Pulmonary artery endothelial cell (primary cell): ENCODE results near the gene PEMT. TPM values are rescaled to one million over a fixed set of nuclear protein-coding genes. Genes with fewer than 3 reads are reported as not detected.
A peak's percentile ranks its signal among the peaks of the same experiment; 100 is the strongest.

ENCODE experiments used
- DNase-seq: peaks from one replicate; pipeline ENCODE4 v3.0.0-alpha.2; 2011; ENCODE audit warnings: low read depth, low spot score
- total RNA-seq: library from RNA; depleted of rRNA; stranded (reverse); fragments of >200 nt; gene quantifications from 2 replicates; pipeline ENCODE4 v1.2.3, GENCODE V29; 2014

PEMT gene
- total RNA-seq, 1 donor from 2014 or later = 29.9 TPM

- no peak for DNase-seq
These were observed 20.5 kb downstream of the PEMT start for GRCh38 chr17:17570798-17571716.

- DNase-seq = no peak
These were observed 21.2 kb downstream of the PEMT start for GRCh38 chr17:17570140-17570797.

- no peak for DNase-seq
These were observed 21.8 kb downstream of the PEMT start for GRCh38 chr17:17569691-17570090.

GRCh38 chr17:17568772-17569195, 22.7 kb downstream of the PEMT start:
- DNase-seq = no peak

- no peak for DNase-seq
These were observed 23.9 kb downstream of the PEMT start for GRCh38 chr17:17567631-17568030.

GRCh38 chr17:17566896-17567513, 24.5 kb downstream of the PEMT start:
- no peak for DNase-seq

- no peak for DNase-seq
These were observed 25.8 kb downstream of the PEMT start for GRCh38 chr17:17565471-17566339.

GRCh38 chr17:17564896-17565295, 26.6 kb downstream of the PEMT start:
- DNase-seq = no peak

GRCh38 chr17:17564323-17564722, 27.2 kb downstream of the PEMT start:
- no peak for DNase-seq

GRCh38 chr17:17563530-17563929, 28.0 kb downstream of the PEMT start:
- no peak for DNase-seq

GRCh38 chr17:17562146-17562511, 29.4 kb downstream of the PEMT start:
- no peak for DNase-seq

- peak; percentile 27 for DNase-seq
These were observed 29.9 kb downstream of the PEMT start for GRCh38 chr17:17561408-17562145.

GRCh38 chr17:17560975-17561374, 30.5 kb downstream of the PEMT start:
- DNase-seq = no peak

GRCh38 chr17:17560167-17560566, 31.3 kb downstream of the PEMT start:
- DNase-seq = no peak

GRCh38 chr17:17559164-17559563, 32.3 kb downstream of the PEMT start:
- DNase-seq = no peak

- DNase-seq = no peak
These were observed 33.1 kb downstream of the PEMT start for GRCh38 chr17:17558431-17558830.

- no peak for DNase-seq
These were observed 33.7 kb downstream of the PEMT start for GRCh38 chr17:17557796-17558195.

- DNase-seq = no peak
These were observed 34.8 kb downstream of the PEMT start for GRCh38 chr17:17556671-17557070.

- DNase-seq = no peak
These were observed 35.6 kb downstream of the PEMT start for GRCh38 chr17:17555906-17556305.

- no peak for DNase-seq
These were observed 36.4 kb downstream of the PEMT start for GRCh38 chr17:17555151-17555550.

GRCh38 chr17:17554266-17554665, 37.2 kb downstream of the PEMT start:
- no peak for DNase-seq
